ENCODE results near the gene MTMR11. TPM values are rescaled to one million over a fixed set of nuclear protein-coding genes. Genes with fewer than 3 reads are reported as not detected.

Gene MTMR11
- polyA plus RNA-seq, 1 donor from 2014 or later, result 1.6 TPM

DNA sequence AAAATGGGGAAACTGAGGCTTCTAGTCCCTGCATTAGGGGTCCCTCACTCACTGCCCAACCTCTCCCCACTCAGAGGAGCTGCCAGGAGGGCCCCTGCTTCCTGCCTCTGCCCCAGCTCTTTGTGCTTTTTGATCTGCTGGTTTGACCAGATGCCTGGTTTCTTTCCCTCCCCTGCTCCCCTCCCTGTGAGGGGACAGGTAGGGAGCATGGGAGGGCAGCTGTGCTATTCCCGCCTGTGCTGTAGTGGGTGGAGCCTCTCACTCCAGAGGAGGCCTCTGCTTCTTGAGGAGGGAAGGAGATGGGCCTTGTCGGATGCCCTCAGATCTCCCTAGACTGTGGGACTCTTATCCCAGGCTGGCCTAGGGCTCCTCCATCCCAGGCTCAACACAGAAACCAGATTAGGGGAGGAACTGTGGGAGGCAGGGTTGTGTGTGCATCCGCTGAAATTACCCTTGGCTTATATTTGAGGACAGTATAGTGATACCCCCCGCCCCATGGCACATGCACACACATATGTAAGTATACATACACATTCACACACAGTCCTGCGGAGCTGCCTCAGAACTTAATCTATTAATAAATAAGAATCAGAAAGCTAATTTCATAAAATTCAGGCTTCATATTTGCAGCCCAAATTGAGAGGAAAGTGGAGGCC, 32.7 kb downstream of the MTMR11 start:
- Histone ChIP-seq H4K20me1 (ENCODE audit: insufficient read depth) (no peaks in the 10 kb centered on the region), H3K27me3 (ENCODE audit: insufficient read depth, low read depth, low read length) (no peaks in the 10 kb centered on the region), H3K79me2 (replicated peaks; ENCODE audit: insufficient read depth, low read length) (no peaks in the 10 kb centered on the region), H3K9me3 (ENCODE audit: low read length) (no peaks in the 10 kb centered on the region), H3K4me3 (ENCODE audit: low read length) (no peak overlapping the region), H3F3A (ENCODE audit: insufficient read depth, low read length, poor library complexity, severe bottlenecking) (no peaks in the 10 kb centered on the region), H3K9me2 (ENCODE audit: insufficient read depth, low read length) (no peaks in the 10 kb centered on the region), H3K27ac (ENCODE audit: low read length) (no peak overlapping the region), H3K36me3 (ENCODE audit: insufficient read depth, low read length) (no peaks in the 10 kb centered on the region), H3K4me2 (ENCODE audit: low read length) (no peak overlapping the region), H3K9ac (ENCODE audit: low read length) (no peak overlapping the region), H2AFZ (ENCODE audit: low read depth, low read length) (no peak overlapping the region)
- TF ChIP-seq RAD21 (conservative IDR thresholded peaks at IDR 0.05), result no peak
- TF ChIP-seq SMC3 (conservative IDR thresholded peaks at IDR 0.05; ENCODE audit: poor library complexity), result no peak
- no peak for TF ChIP-seq EP300 (conservative IDR thresholded peaks at IDR 0.05; ENCODE audit: poor library complexity, severe bottlenecking)
- TF ChIP-seq TAF1 (IDR thresholded peaks at IDR 0.05; ENCODE audit: low read depth), result no peak
- TF ChIP-seq MXI1 (conservative IDR thresholded peaks at IDR 0.05; ENCODE audit: poor library complexity, severe bottlenecking), result no peak
- TF ChIP-seq EZH2 (IDR thresholded peaks at IDR 0.05; ENCODE audit: borderline replicate concordance, insufficient read depth, low read length, poor library complexity, severe bottlenecking), result no peak
- TF ChIP-seq CTCF (IDR thresholded peaks at IDR 0.05; ENCODE audit: poor library complexity, severe bottlenecking), result no peak
- TF ChIP-seq POLR2AphosphoS5 (IDR thresholded peaks at IDR 0.05), result no peak
- no peak for TF ChIP-seq REST (IDR thresholded peaks at IDR 0.05; ENCODE audit: borderline replicate concordance)

DNA sequence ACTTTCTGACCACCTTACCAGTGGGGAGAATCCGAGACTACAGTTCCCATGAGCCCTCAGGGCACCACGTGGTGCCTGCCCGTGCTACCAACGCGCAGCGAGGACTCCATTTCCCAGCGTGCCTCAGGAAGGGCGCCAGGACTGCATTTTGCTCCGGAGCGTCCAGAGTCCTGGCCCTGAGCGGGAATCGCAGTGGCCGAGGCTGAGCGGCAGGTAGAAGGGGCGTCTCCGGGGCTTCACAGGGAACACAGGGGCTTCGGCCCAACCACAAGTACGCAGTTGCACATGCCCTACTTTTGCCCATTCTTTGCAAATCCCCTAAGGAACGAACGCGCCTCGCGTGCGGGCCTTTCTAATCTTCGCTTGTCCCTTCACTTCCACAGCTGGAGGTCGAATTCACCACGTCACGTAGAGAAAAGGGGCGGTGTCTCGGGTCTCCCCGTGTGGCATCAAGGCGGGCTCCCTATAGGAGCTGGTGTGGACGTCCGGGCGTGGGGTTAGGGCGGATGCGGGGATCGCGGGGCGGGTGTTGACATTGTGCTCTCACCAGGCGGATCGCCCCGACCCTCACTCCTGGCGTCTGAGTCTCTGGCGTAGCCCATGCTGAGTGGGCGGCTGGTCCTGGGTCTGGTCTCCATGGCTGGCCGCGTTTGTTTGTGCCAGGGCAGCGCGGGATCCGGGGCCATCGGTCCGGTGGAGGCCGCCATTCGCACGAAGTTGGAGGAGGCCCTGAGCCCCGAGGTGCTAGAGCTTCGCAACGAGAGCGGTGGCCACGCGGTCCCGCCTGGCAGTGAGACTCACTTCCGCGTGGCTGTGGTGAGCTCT, 37.0 kb downstream of the MTMR11 start, which contains the start of gene BOLA1:
Gene BOLA1, plus strand, starts transcription at position 109 of the 825 bp plus-strand sequence. Its CDS starts 492 bp downstream, at position 601.
- Histone ChIP-seq H3K4me2 (ENCODE audit: low read length) (peak within 1 kb of the TSS; percentile 55), H3K9ac (ENCODE audit: low read length) (peak within 1 kb of the TSS; percentile 68), H3K4me3 (ENCODE audit: low read length) (peak within 1 kb of the TSS; percentile 76), H3K27me3 (ENCODE audit: insufficient read depth, low read depth, low read length) (no peaks in the 10 kb centered on the region), H2AFZ (ENCODE audit: low read depth, low read length) (peak within 1 kb of the TSS; percentile 84), H3K79me2 (replicated peaks; ENCODE audit: insufficient read depth, low read length) (no peaks in the 10 kb centered on the region), H3K36me3 (ENCODE audit: insufficient read depth, low read length) (no peaks in the 10 kb centered on the region), H3K9me3 (ENCODE audit: low read length) (no peaks in the 10 kb centered on the region), H4K20me1 (ENCODE audit: insufficient read depth) (no peaks in the 10 kb centered on the region), H3K9me2 (ENCODE audit: insufficient read depth, low read length) (no peaks in the 10 kb centered on the region), H3F3A (ENCODE audit: insufficient read depth, low read length, poor library complexity, severe bottlenecking) (no peaks in the 10 kb centered on the region), H3K27ac (ENCODE audit: low read length) (peak within 1 kb of the TSS; percentile 40)
- peak; percentile 17 for TF ChIP-seq EP300 (conservative IDR thresholded peaks at IDR 0.05; ENCODE audit: poor library complexity, severe bottlenecking)
- TF ChIP-seq SMC3 (conservative IDR thresholded peaks at IDR 0.05; ENCODE audit: poor library complexity), result peak; percentile 20
- peak; percentile 58 for TF ChIP-seq MXI1 (conservative IDR thresholded peaks at IDR 0.05; ENCODE audit: poor library complexity, severe bottlenecking)
- peak; percentile 69 for TF ChIP-seq POLR2AphosphoS5 (IDR thresholded peaks at IDR 0.05)
- TF ChIP-seq TAF1 (IDR thresholded peaks at IDR 0.05; ENCODE audit: low read depth), result no peak
- peak; percentile 15 for TF ChIP-seq CTCF (IDR thresholded peaks at IDR 0.05; ENCODE audit: poor library complexity, severe bottlenecking)
- no peak for TF ChIP-seq EZH2 (IDR thresholded peaks at IDR 0.05; ENCODE audit: borderline replicate concordance, insufficient read depth, low read length, poor library complexity, severe bottlenecking)

Data from neural cell (in vitro differentiated cells).